HG03378 (cell line): Measurements from ENCODE around the gene MED31.
"Not testable (repeated sequence)": the region's sequence is repeated elsewhere in the genome, so short reads cannot be mapped to it uniquely, and the experiment has no call there.

ENCODE experiments used
- ATAC-seq: cut with Tn5 transposase; IDR thresholded peaks from one replicate; pipeline ENCODE4 v1.9.1; 2021; ENCODE audit warnings: mild to moderate bottlenecking, moderate library complexity; ENCODE audit not compliant: unreplicated experiment

Gene MED31

GRCh38 chr17:6632530-6632929, 18.9 kb downstream of the MED31 start:
- no peak for ATAC-seq

GRCh38 chr17:6630390-6630789, 21.0 kb downstream of the MED31 start:
- ATAC-seq = no peak

- no peak for ATAC-seq
Measured at GRCh38 chr17:6627019-6627418, 24.4 kb downstream of the MED31 start.

GRCh38 chr17:6626616-6627015, 24.8 kb downstream of the MED31 start:
- ATAC-seq = no peak

- ATAC-seq = no peak
Measured at GRCh38 chr17:6623941-6624340, 27.5 kb downstream of the MED31 start.

GRCh38 chr17:6611231-6611630, 40.2 kb downstream of the MED31 start:
- no peak for ATAC-seq

- no peak for ATAC-seq
Measured at GRCh38 chr17:6610011-6610410, 41.4 kb downstream of the MED31 start.

- no peak for ATAC-seq
Measured at GRCh38 chr17:6608321-6608720, 43.1 kb downstream of the MED31 start.

GRCh38 chr17:6605142-6605541, 46.3 kb downstream of the MED31 start:
- ATAC-seq = no peak

- ATAC-seq = no peak
Measured at GRCh38 chr17:6603744-6604325, 47.6 kb downstream of the MED31 start.

- ATAC-seq = no peak
Measured at GRCh38 chr17:6602141-6602540, 49.3 kb downstream of the MED31 start.

GRCh38 chr17:6599364-6599763, 52.0 kb downstream of the MED31 start:
- ATAC-seq = no peak

- ATAC-seq = no peak
Measured at GRCh38 chr17:6597727-6598126, 53.7 kb downstream of the MED31 start.

GRCh38 chr17:6596941-6597340, 54.5 kb downstream of the MED31 start:
- ATAC-seq = no peak

GRCh38 chr17:6596511-6596910, 54.9 kb downstream of the MED31 start:
- ATAC-seq = no peak

GRCh38 chr17:6596081-6596480, 55.3 kb downstream of the MED31 start:
- ATAC-seq = no peak

GRCh38 chr17:6593371-6593770, 58.0 kb downstream of the MED31 start:
- not testable (repeated sequence) for ATAC-seq
